Smooth muscle cell (in vitro differentiated cells): ENCODE data around the gene SLC23A3. TPM values are rescaled to one million over a fixed set of nuclear protein-coding genes. Genes with fewer than 3 reads are reported as not detected.

Experiments used
- DNase-seq: peaks from one replicate; lab custom pipeline; 2025; ENCODE audit not compliant: unreplicated experiment; lab: John Stamatoyannopoulos, UW
- H2AFZ ChIP-seq: fragments of 200-600 bp; sonication (generic); 2 replicates; pipeline ENCODE4 v1.6.0; 2016; ENCODE audit warnings: antibody characterized with exemption, low read depth, mild to moderate bottlenecking
- H3F3A ChIP-seq: fragments of 200-600 bp; sonication (generic); 2 replicates; pipeline ENCODE4 v1.6.0; 2017; ENCODE audit warnings: antibody characterized with exemption, low read depth
- H3K27ac ChIP-seq: fragments of 200-600 bp; sonication (generic); 2 replicates; pipeline ENCODE4 v1.5.1; 2016; ENCODE audit warnings: low read depth, mild to moderate bottlenecking
- H3K27me3 ChIP-seq: fragments of 200-600 bp; sonication (generic); 2 replicates; pipeline ENCODE4 v1.6.1; 2016; ENCODE audit warnings: low read depth, mild to moderate bottlenecking
- H3K36me3 ChIP-seq: fragments of 200-600 bp; sonication (generic); 2 replicates; pipeline ENCODE4 v1.5.1; 2016; ENCODE audit warnings: low read depth
- H3K4me1 ChIP-seq: fragments of 200-600 bp; sonication (generic); 2 replicates; pipeline ENCODE4 v1.5.1; 2016; ENCODE audit warnings: low read depth
- H3K4me2 ChIP-seq: fragments of 200-600 bp; sonication (generic); 2 replicates; pipeline ENCODE4 v1.6.0; 2016; ENCODE audit warnings: mild to moderate bottlenecking
- H3K4me3 ChIP-seq: fragments of 200-600 bp; sonication (generic); 2 replicates; pipeline ENCODE4 v1.5.1; 2016; ENCODE audit warnings: mild to moderate bottlenecking
- H3K79me2 ChIP-seq: fragments of 200-600 bp; sonication (generic); 2 replicates; pipeline ENCODE4 v1.6.0; 2016; ENCODE audit warnings: low read depth, mild to moderate bottlenecking
- H3K9ac ChIP-seq: fragments of 200-600 bp; sonication (generic); 2 replicates; pipeline ENCODE4 v1.6.0; 2016; ENCODE audit warnings: low read depth
- H3K9me3 ChIP-seq: fragments of 200-600 bp; sonication (generic); replicated peaks from 2 replicates; pipeline ENCODE4 v1.5.1; 2016; ENCODE audit warnings: low read depth
- H4K20me1 ChIP-seq: fragments of 200-600 bp; sonication (generic); 2 replicates; pipeline ENCODE4 v1.6.0; 2016; ENCODE audit warnings: low read depth
- CTCF ChIP-seq: fragments of 200-600 bp; sonication (generic); IDR thresholded peaks from 2 replicates; pipeline ENCODE4 v1.5.1; 2017; ENCODE audit warnings: borderline replicate concordance, mild to moderate bottlenecking, antibody characterized with exemption; ENCODE audit not compliant: insufficient read depth, poor library complexity, severe bottlenecking
- WGBS: methylation state at CpG from one replicate; pipeline ENCODE4 v1.1.7; 2016; ENCODE audit warnings: low lambda C conversion rate; 5-methylcytosine and 5-hydroxymethylcytosine counted together
- polyA plus RNA-seq: library from polyadenylated mRNA; unstranded; fragments of >200 nt; fragmentation: Nextera tagmentation; extraction: Ambion mirVana; gene quantifications from 2 replicates; pipeline ENCODE4 v1.2.1, GENCODE V29; 2016
- total RNA-seq: library from RNA; depleted of rRNA; stranded (reverse); fragments of >200 nt; gene quantifications from 2 replicates; pipeline ENCODE4 v1.2.3, GENCODE V29; 2014

The SLC23A3 gene
- total and polyA plus RNA-seq, 2 experiments from 2014 or later: not detected

GRCh38 chr2:219210196-219210885, 40.5 kb upstream of the SLC23A3 start:
- no peaks in the 10 kb centered on the region for H3K36me3 ChIP-seq
- H3F3A ChIP-seq: peaks cover 5% of the 10 kb centered on the region
- DNase-seq: no peak
- no peaks in the 10 kb centered on the region for H3K9me3 ChIP-seq
- H3K4me1 ChIP-seq: no peaks in the 10 kb centered on the region
- WGBS: 97% methylated on average over 24 of the region's 24 CpGs
- no peak overlapping the region for H3K9ac ChIP-seq
- no peak for TF ChIP-seq CTCF
- no peaks in the 10 kb centered on the region for H3K27me3 ChIP-seq
- no peak overlapping the region for H3K27ac ChIP-seq
- H2AFZ ChIP-seq: no peak overlapping the region
- H3K79me2 ChIP-seq: no peaks in the 10 kb centered on the region
- no peaks in the 10 kb centered on the region for H4K20me1 ChIP-seq
- no peak overlapping the region for H3K4me3 ChIP-seq
- H3K4me2 ChIP-seq: no peak overlapping the region

DNA sequence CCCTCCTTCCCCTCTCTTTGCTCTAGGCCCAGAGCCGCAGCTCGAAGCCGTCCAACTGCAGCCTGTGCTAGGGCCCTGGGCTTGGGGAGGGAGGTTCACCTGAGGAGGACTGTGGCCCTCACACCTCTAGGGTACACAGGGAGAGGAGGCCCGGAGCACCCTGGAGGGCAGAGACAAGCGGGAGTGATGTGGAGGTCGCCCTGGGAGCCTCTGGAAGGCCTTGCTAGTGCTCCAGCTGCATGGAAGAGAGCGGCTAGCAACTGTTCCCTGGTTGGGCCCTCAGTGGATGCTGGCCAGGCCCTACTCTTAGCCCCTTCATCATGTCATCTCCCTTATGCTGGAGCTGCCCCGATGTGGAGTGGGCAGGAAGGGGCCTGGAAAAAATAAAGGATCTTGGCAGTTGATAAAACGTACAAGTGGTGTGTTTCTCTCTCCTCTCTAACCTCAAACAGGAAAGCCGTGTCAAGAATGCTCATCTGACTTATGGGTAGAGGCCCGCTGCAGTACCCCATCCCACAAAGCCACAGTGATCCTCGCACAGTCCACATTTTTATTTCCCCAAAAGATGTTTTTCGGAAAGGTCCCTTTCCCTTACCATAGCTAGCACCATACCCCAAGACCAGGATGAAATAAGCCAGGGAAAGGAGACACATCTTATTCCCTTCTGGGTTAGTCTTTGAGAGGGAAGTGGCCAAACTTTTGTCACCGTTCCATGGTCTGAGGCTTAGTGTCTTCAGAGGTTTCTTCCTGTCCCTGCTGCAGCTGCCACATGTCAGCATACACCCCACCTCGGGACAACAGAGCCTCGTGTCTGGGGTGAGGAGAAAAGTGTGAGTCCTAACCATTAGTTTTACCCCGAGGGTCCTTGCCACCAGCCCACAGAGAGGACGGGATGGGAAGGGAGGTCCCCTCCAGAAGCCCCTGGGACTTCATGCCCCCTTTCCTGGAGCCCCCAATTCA, 39.7 kb upstream of the SLC23A3 start:
- no peaks in the 10 kb centered on the region for H3K36me3 ChIP-seq
- no peaks in the 10 kb centered on the region for H3K9me3 ChIP-seq
- H2AFZ ChIP-seq: no peak overlapping the region
- H3K9ac ChIP-seq: no peak overlapping the region
- peaks cover 5% of the 10 kb centered on the region for H3F3A ChIP-seq
- no peaks in the 10 kb centered on the region for H3K4me1 ChIP-seq
- DNase-seq: no peak
- TF ChIP-seq CTCF: no peak
- H3K4me3 ChIP-seq: no peak overlapping the region
- WGBS: 96% methylated on average over 18 of the region's 18 CpGs
- no peaks in the 10 kb centered on the region for H4K20me1 ChIP-seq
- H3K27me3 ChIP-seq: no peaks in the 10 kb centered on the region
- H3K79me2 ChIP-seq: no peaks in the 10 kb centered on the region
- H3K4me2 ChIP-seq: no peak overlapping the region
- no peak overlapping the region for H3K27ac ChIP-seq

GRCh38 chr2:219207884-219208740, 38.3 kb upstream of the SLC23A3 start:
- Histone ChIP-seq H3K4me1 (no peaks in the 10 kb centered on the region), H2AFZ (no peak overlapping the region), H3K27ac (peak overlapping the region; percentile 87), H3K9ac (no peak overlapping the region), H3K4me2 (peak overlapping the region; percentile 81), H3K79me2 (no peaks in the 10 kb centered on the region), H3K4me3 (peak overlapping the region; percentile 96), H3K27me3 (no peaks in the 10 kb centered on the region), H4K20me1 (no peaks in the 10 kb centered on the region), H3K9me3 (no peaks in the 10 kb centered on the region), H3F3A (peaks cover 5% of the 10 kb centered on the region), H3K36me3 (no peaks in the 10 kb centered on the region)
- 89% methylated on average over 17 of the region's 17 CpGs for WGBS
- TF ChIP-seq CTCF: no peak
- DNase-seq: no peak
